BLaER1 treated with 17β-estradiol and CSF1 and Interleukin-3, amounts not matched to agents 10 nM and 100 nM (cell line): ENCODE results near the gene ARL17A.
"Not testable (repeated sequence)": the region's sequence is repeated elsewhere in the genome, so short reads cannot be mapped to it uniquely, and the experiment has no call there.

Source experiments
- H3K27ac ChIP-seq, 11 experiments: shearing (Covaris generic); formaldehyde crosslinking; 2 replicates each; pipeline ENCODE4 v1.8.1; 2022
- H3K27me3 ChIP-seq, 11 experiments: shearing (Covaris generic); formaldehyde crosslinking; 2 replicates each; pipeline ENCODE4 v1.8.1; 2022
- H3K36me3 ChIP-seq, 11 experiments: shearing (Covaris generic); formaldehyde crosslinking; 2 replicates each; pipeline ENCODE4 v1.8.1; 2022
- H3K4me1 ChIP-seq, 10 experiments: shearing (Covaris generic); formaldehyde crosslinking; 2 replicates each; pipeline ENCODE4 v1.8.1; 2022
- H3K4me2 ChIP-seq, 11 experiments: shearing (Covaris generic); formaldehyde crosslinking; 2 replicates each; pipeline ENCODE4 v1.8.1; 2022
- H3K4me3 ChIP-seq, 10 experiments: shearing (Covaris generic); formaldehyde crosslinking; 2 replicates each; pipeline ENCODE4 v1.8.1; 2022
- H3K9ac ChIP-seq, 11 experiments: shearing (Covaris generic); formaldehyde crosslinking; 2 replicates each; pipeline ENCODE4 v1.8.1; 2022
- H3K9me3 ChIP-seq, 11 experiments: shearing (Covaris generic); formaldehyde crosslinking; replicated peaks in 1 of 11; 2 replicates each; pipeline ENCODE4 v1.8.1; 2022
- H4K20me1 ChIP-seq, 11 experiments: shearing (Covaris generic); formaldehyde crosslinking; 2 replicates each; pipeline ENCODE4 v1.8.1; 2022

ARL17A gene

GRCh38 chr17:46590157-46591146 lies 11.0 kb upstream of the ARL17A start, which contains the start of gene NSF:
NSF (plus strand) TSS chr17:46590669; CDS start chr17:46590776, 107 bp downstream.
- H3K4me2 ChIP-seq, H3K4me1 ChIP-seq, H3K36me3 ChIP-seq, H4K20me1 ChIP-seq, H3K9ac ChIP-seq, H3K4me3 ChIP-seq, H3K9me3 ChIP-seq, H3K27ac ChIP-seq, H3K27me3 ChIP-seq: not testable (repeated sequence)

GRCh38 chr17:46585444-46585843 lies 6.0 kb upstream of the ARL17A start:
- not testable (repeated sequence) for H3K4me2 ChIP-seq, H3K36me3 ChIP-seq, H3K9ac ChIP-seq, H3K9me3 ChIP-seq, H4K20me1 ChIP-seq, H3K4me1 ChIP-seq, H3K27ac ChIP-seq, H3K27me3 ChIP-seq, H3K4me3 ChIP-seq

GRCh38 chr17:46580082-46580481 lies 591 bp upstream of the ARL17A start:
- not testable (repeated sequence) for H3K4me2 ChIP-seq, H3K27me3 ChIP-seq, H3K4me1 ChIP-seq, H4K20me1 ChIP-seq, H3K9me3 ChIP-seq, H3K36me3 ChIP-seq, H3K9ac ChIP-seq
- Histone ChIP-seq H3K27ac (peak overlapping the region in 3 of 11 experiments; percentile 20 to 47 (median 38); a peak in 3 of 22 replicates), H3K4me3 (peak overlapping the region in 2 of 10 experiments; percentile 20 to 41; a peak in 1 of 20 replicates)

DNA sequence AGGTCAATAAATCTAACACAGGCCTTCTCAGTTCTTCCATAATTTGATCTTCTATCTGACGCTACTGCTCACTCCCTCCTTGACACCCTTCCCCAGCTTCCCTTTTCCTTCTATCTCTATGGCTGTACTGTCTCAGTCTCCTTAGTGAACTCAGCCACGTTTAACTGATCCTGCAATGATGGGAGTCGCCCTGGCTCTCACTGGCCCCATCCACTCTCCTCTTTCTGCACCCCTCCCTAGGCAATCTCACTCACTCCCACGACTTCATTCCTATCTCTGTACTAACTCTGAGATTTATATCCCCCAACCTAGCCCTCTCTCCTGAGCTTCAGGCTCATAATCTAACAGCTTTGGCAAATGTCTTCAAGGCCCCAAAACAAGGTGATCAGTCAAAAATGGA lies 7.7 kb downstream of the ARL17A start:
- H3K4me2 ChIP-seq, H3K27me3 ChIP-seq, H4K20me1 ChIP-seq, H3K9me3 ChIP-seq, H3K36me3 ChIP-seq, H3K27ac ChIP-seq, H3K4me3 ChIP-seq, H3K4me1 ChIP-seq, H3K9ac ChIP-seq: not testable (repeated sequence)

GRCh38 chr17:46566980-46567379 lies 12.5 kb downstream of the ARL17A start:
- H4K20me1 ChIP-seq, H3K9me3 ChIP-seq, H3K4me1 ChIP-seq, H3K27ac ChIP-seq, H3K36me3 ChIP-seq, H3K9ac ChIP-seq, H3K27me3 ChIP-seq, H3K4me2 ChIP-seq, H3K4me3 ChIP-seq: not testable (repeated sequence)

DNA sequence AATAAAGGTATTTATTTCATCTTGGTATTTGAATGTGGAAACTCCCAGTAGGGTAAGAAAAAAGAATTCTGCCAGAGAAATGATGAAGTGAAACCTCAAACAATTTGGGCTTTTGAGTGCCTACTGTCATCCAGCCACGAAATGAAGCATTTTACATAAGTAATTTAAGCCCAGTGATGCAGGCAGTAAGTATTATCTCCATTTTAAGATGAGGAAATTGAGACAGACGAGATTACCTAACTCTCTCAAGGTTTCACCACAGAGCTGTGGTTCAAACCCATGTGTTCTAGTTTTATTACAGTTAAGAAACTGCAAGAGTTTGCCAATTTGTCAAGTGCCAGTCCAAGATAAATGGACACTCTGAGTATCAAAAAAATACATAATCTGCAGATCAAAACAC lies 13.2 kb downstream of the ARL17A start:
- H3K4me2 ChIP-seq, H3K27me3 ChIP-seq, H4K20me1 ChIP-seq, H3K4me3 ChIP-seq, H3K9me3 ChIP-seq, H3K9ac ChIP-seq, H3K4me1 ChIP-seq, H3K36me3 ChIP-seq, H3K27ac ChIP-seq: not testable (repeated sequence)

DNA sequence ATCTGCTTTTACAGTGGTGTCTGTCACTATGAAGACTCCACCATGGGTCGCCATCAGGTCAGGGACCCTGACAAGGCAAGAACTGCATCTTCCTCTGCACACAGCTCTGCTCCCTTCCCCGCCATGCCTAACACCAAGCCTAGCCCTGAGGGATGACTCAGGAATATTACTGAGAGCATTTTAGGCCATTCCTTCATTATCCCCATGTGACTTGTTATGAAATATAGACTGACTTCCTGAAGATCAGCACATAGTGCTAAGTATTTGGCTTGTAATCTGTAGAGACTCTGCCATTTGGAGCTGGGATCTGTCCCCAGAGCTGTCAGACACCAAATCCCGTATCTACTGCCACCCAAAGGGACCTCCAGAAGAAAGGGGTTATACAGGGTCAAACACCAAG lies 19.4 kb downstream of the ARL17A start:
- H4K20me1 ChIP-seq, H3K4me3 ChIP-seq, H3K4me1 ChIP-seq, H3K27me3 ChIP-seq, H3K4me2 ChIP-seq, H3K36me3 ChIP-seq, H3K9ac ChIP-seq, H3K9me3 ChIP-seq, H3K27ac ChIP-seq: not testable (repeated sequence)

GRCh38 chr17:46559155-46559554 lies 20.3 kb downstream of the ARL17A start:
- H3K4me3 ChIP-seq, H3K4me1 ChIP-seq, H3K36me3 ChIP-seq, H3K4me2 ChIP-seq, H4K20me1 ChIP-seq, H3K9me3 ChIP-seq, H3K9ac ChIP-seq, H3K27ac ChIP-seq, H3K27me3 ChIP-seq: not testable (repeated sequence)

DNA sequence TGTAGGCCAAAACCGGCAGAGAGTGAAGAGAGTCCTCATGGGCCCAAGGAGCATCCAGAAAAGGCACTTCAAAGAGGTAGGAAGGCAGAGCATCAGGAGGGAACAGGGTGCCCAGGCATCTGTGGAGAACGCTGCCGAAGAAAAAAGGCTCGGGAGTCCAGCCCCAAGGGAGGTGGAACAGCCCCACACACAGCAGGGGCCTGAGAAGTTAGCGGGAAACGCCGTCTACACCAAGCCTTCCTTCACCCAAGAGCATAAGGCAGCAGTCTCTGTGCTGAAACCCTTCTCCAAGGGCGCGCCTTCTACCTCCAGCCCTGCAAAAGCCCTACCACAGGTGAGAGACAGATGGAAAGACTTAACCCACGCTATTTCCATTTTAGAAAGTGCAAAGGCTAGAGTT lies 30.9 kb downstream of the ARL17A start:
- not testable (repeated sequence) for H3K36me3 ChIP-seq, H3K4me2 ChIP-seq, H3K27ac ChIP-seq

GRCh38 chr17:46534716-46535115 lies 44.8 kb downstream of the ARL17A start:
- H3K9ac ChIP-seq, H3K9me3 ChIP-seq, H3K27me3 ChIP-seq, H3K4me1 ChIP-seq, H3K27ac ChIP-seq, H4K20me1 ChIP-seq, H3K4me2 ChIP-seq, H3K36me3 ChIP-seq, H3K4me3 ChIP-seq: not testable (repeated sequence)

More for the DNA sequence above, 30.9 kb downstream of the ARL17A start:
- H3K9me3 ChIP-seq, H3K27me3 ChIP-seq, H3K9ac ChIP-seq, H3K4me3 ChIP-seq, H4K20me1 ChIP-seq, H3K4me1 ChIP-seq: not testable (repeated sequence)

GRCh38 chr17:46512168-46512567 lies 67.3 kb downstream of the ARL17A start, which contains the start of gene LRRC37A2:
LRRC37A2 (plus strand) TSS chr17:46512468; CDS start chr17:46512713, 245 bp downstream.
- not testable (repeated sequence) for H3K4me3 ChIP-seq, H3K36me3 ChIP-seq, H3K27ac ChIP-seq, H3K9me3 ChIP-seq, H3K4me2 ChIP-seq, H3K9ac ChIP-seq, H4K20me1 ChIP-seq, H3K27me3 ChIP-seq, H3K4me1 ChIP-seq

GRCh38 chr17:46505896-46506295 lies 73.6 kb downstream of the ARL17A start:
- H3K4me3 ChIP-seq, H3K9me3 ChIP-seq, H3K36me3 ChIP-seq, H4K20me1 ChIP-seq, H3K27ac ChIP-seq, H3K9ac ChIP-seq, H3K4me2 ChIP-seq, H3K4me1 ChIP-seq, H3K27me3 ChIP-seq: not testable (repeated sequence)

GRCh38 chr17:46499437-46500139 lies 79.9 kb downstream of the ARL17A start:
- H3K27ac ChIP-seq, H3K9ac ChIP-seq, H3K4me3 ChIP-seq, H4K20me1 ChIP-seq, H3K4me2 ChIP-seq, H3K4me1 ChIP-seq, H3K27me3 ChIP-seq, H3K9me3 ChIP-seq, H3K36me3 ChIP-seq: not testable (repeated sequence)

GRCh38 chr17:46492021-46492420 lies 87.5 kb downstream of the ARL17A start:
- H3K27me3 ChIP-seq, H3K9me3 ChIP-seq, H4K20me1 ChIP-seq, H3K4me1 ChIP-seq, H3K9ac ChIP-seq, H3K4me2 ChIP-seq, H3K27ac ChIP-seq, H3K36me3 ChIP-seq, H3K4me3 ChIP-seq: not testable (repeated sequence)
